ENCODE measurements around the gene C3orf18. TPM values are rescaled to one million over a fixed set of nuclear protein-coding genes. Genes with fewer than 3 reads are reported as not detected.
A peak's percentile ranks its signal among the peaks of the same experiment; 100 is the strongest.

The C3orf18 gene
- total RNA-seq, 4 donors from 2014 or later: 12.6 to 27.4 (median 15.4) TPM

GRCh38 chr3:50572801-50573371 is 5.3 kb upstream of the C3orf18 start:
- DNase-seq (no peak), ATAC-seq (no peak)
- no peaks in the 10 kb centered on the region for H3K9me3 ChIP-seq
- intact Hi-C loops (cut with DNase I; ENCODE audit: low total_unique reads) (loop anchor here (1.0 to 2.0 kb wide), 2 partner anchors 41 to 80 kb away; no protein-coding TSS in a partner anchor), in situ Hi-C loops (cut with MboI; ENCODE audit: low sequenced_read_pairs in 4 of 4) (loop anchor here in 3 of 4 donors (5.0 kb wide), 1 partner anchor 39 kb away; the partner anchor contains the start of gene CISH (in 3 of the 3))
- H3K36me3 ChIP-seq: no peaks in the 10 kb centered on the region
- H3K27me3 ChIP-seq: no peaks in the 10 kb centered on the region
- peak overlapping the region; percentile 66 to 87 (median 70) for H3K27ac ChIP-seq
- no peak for TF ChIP-seq CTCF (IDR thresholded peaks at IDR 0.05 in 4 of 5, conservative IDR thresholded peaks at IDR 0.05 in 1 of 5)
- TF ChIP-seq POLR2A (IDR thresholded peaks at IDR 0.05): no peak
- H3K4me1 ChIP-seq: peaks cover 22 to 30% of the 10 kb centered on the region in 2 donors
- H3K4me3 ChIP-seq: no peak overlapping the region

DNA sequence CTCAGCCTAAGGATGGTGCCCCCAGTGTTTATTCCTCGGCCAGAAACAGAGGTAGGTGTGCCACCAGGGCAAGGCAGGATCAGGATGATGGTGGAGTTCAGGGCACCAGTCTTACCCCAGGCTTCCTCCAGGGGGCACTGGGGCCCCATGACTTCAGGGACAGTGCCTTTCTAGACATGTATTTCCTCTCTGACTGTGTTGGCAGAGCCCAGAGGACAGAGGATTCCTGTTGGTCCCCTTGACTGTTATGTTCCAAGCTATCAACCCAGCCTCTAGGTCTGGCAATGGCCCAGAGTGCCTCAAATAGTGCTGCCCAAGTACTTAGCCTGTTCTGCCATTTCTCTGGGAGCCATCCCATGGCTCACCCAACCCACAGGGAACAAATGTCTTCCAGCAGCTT is 4.6 kb upstream of the C3orf18 start:
- Histone ChIP-seq H3K4me1 (peaks cover 25 to 36% of the 10 kb centered on the region in 2 donors), H3K36me3 (no peaks in the 10 kb centered on the region), H3K9me3 (no peaks in the 10 kb centered on the region), H3K4me3 (no peak overlapping the region), H3K27ac (peak overlapping the region; percentile 66 to 87 (median 70)), H3K27me3 (no peaks in the 10 kb centered on the region)
- in situ Hi-C loops (cut with MboI; ENCODE audit: low sequenced_read_pairs in 4 of 4): loop anchor here in 3 of 4 donors (5.0 kb wide), 1 partner anchor 40 kb away; the partner anchor contains the start of gene CISH (in 3 of the 3)
- ATAC-seq (peak; percentile 42 to 62), DNase-seq (peak; percentile 68 to 82)
- TF ChIP-seq CTCF (IDR thresholded peaks at IDR 0.05 in 4 of 5, conservative IDR thresholded peaks at IDR 0.05 in 1 of 5) (peak; percentile 94 to 98 (median 97)), POLR2A (IDR thresholded peaks at IDR 0.05) (no peak)
- intact Hi-C loops (cut with DNase I; ENCODE audit: low total_unique reads): loop anchor here (1.0 to 2.0 kb wide), 2 partner anchors 42 to 81 kb away; no protein-coding TSS in a partner anchor

GRCh38 chr3:50571486-50571885 is 3.9 kb upstream of the C3orf18 start:
- no peaks in the 10 kb centered on the region for H3K36me3 ChIP-seq
- ATAC-seq (no peak), DNase-seq (no peak)
- H3K9me3 ChIP-seq: no peaks in the 10 kb centered on the region
- intact Hi-C loops (cut with DNase I; ENCODE audit: low total_unique reads) (no loop called here), in situ Hi-C loops (cut with MboI; ENCODE audit: low sequenced_read_pairs in 4 of 4) (loop anchor here in 3 of 4 donors (5.0 kb wide), 1 partner anchor 41 kb away; the partner anchor contains the start of gene CISH (in 3 of the 3))
- H3K4me3 ChIP-seq: no peak overlapping the region
- peak overlapping the region in 2 of 4 donors; percentile 68 to 87 for H3K27ac ChIP-seq
- H3K4me1 ChIP-seq: peaks cover 31 to 42% of the 10 kb centered on the region in 2 donors
- no peaks in the 10 kb centered on the region for H3K27me3 ChIP-seq
- TF ChIP-seq CTCF (IDR thresholded peaks at IDR 0.05 in 4 of 5, conservative IDR thresholded peaks at IDR 0.05 in 1 of 5): no peak
- TF ChIP-seq POLR2A (IDR thresholded peaks at IDR 0.05): no peak

DNA sequence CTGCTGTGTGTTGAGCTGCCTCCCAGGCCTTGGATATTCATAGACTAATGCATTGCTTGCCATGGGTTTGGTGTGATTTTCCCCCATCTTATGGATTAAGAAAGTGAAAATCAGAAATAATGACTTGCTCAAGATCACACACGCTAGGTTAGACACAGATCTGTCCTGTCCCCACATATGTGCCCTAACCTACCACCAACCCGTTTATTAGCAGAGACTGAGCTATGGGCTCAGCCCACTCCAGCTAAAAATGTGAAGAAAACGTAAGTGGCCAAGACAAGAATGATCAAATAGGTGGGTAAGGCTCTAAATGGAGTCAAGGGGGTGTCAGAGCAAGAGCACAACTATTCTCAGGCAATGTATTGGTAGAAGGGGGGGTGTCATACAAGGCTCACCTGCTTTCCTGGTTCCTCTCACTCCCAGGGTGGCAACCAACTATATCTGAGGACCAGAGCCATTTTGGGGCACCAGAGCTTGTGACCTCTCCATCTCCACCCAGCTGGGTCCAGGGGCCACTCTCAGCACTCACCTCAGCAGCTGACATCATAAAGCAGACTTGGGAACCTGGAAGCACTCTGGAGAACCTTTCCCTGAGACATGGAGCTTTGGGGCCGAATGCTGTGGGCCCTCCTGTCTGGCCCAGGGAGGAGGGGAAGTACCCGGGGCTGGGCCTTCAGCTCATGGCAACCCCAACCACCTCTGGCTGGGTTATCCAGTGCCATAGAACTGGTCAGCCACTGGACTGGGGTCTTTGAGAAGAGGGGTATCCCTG is 3.1 kb upstream of the C3orf18 start:
- no peaks in the 10 kb centered on the region for H3K27me3 ChIP-seq
- H3K4me3 ChIP-seq: peak overlapping the region in 1 of 4 donors; percentile 82
- no peaks in the 10 kb centered on the region for H3K9me3 ChIP-seq
- in situ Hi-C loops (cut with MboI; ENCODE audit: low sequenced_read_pairs in 4 of 4) (loop anchor here in 3 of 4 donors (5.0 kb wide), 1 partner anchor 42 kb away; the partner anchor contains the start of gene CISH (in 3 of the 3)), intact Hi-C loops (cut with DNase I; ENCODE audit: low total_unique reads) (no loop called here)
- H3K36me3 ChIP-seq: no peaks in the 10 kb centered on the region
- H3K4me1 ChIP-seq: peaks cover 37 to 46% of the 10 kb centered on the region in 2 donors
- H3K27ac ChIP-seq: peak overlapping the region; percentile 10 to 97 (median 92)
- DNase-seq: no peak
- TF ChIP-seq POLR2A (IDR thresholded peaks at IDR 0.05) (no peak), CTCF (IDR thresholded peaks at IDR 0.05 in 4 of 5, conservative IDR thresholded peaks at IDR 0.05 in 1 of 5) (no peak)
- no peak for ATAC-seq
